HepG2 (cell line): ENCODE measurements around the gene EPB41. TPM values are rescaled to one million over a fixed set of nuclear protein-coding genes. Genes with fewer than 3 reads are reported as not detected.
A peak's percentile ranks its signal among the peaks of the same experiment; 100 is the strongest.

ENCODE experiments used
- ATAC-seq: fragments of 200-7000 bp; cut with Tn5 transposase; 3 replicates; pipeline ENCODE4 v1.9.1; 2020; ENCODE audit warnings: mild to moderate bottlenecking, moderate library complexity
- BruUV-seq: library from RNA; stranded (reverse); fragments of 400-500 nt; replicated peaks from 2 replicates; lab custom pipeline; 2021; lab: Mats Ljungman, UMichigan
- CTCF ChIA-PET: fragments of 300-600 bp; formaldehyde crosslinking; extraction: SDS; loops from one replicate; lab custom pipeline; 2021; ENCODE audit warnings: low total read pairs, inconsistent platforms, low intra/inter-chr PET ratio; lab: Yijun Ruan, JAX
- POLR2A ChIA-PET: fragments of 350-600 bp; sonication (Branson Sonifier 250); formaldehyde crosslinking; loops from one replicate; lab custom pipeline; 2020; ENCODE audit warnings: antibody characterized with exemption, inconsistent platforms; lab: Yijun Ruan, JAX
- DNase-seq: peaks from one replicate; pipeline ENCODE4 v3.0.0-alpha.2; 2015; ENCODE audit warnings: low spot score
- FAIRE-seq: peaks from 3 replicates; lab custom pipeline; 2011; peaks lifted over from hg19 to GRCh38; lab: Jason Lieb, UNC
- H2AFZ ChIP-seq: one replicate; pipeline ENCODE4 v1.6.1; 2011; ENCODE audit warnings: low read length, inconsistent platforms
- H3K27ac ChIP-seq: fragments of 300-600 bp; 3 replicates; pipeline ENCODE4 v1.8.0; 2011; ENCODE audit warnings: mixed run types, mild to moderate bottlenecking, mixed read lengths, low read length, inconsistent platforms; ENCODE audit not compliant: insufficient read depth; ENCODE audit errors: extremely low read length
- H3K27me3 ChIP-seq, 2 experiments: fragments of 200-600 bp in 1 of 2; 2 replicates in 1 of 2; 3 replicates in 1 of 2; pipeline versions ENCODE4 v1.6.0 to v1.8.0; 2011; ENCODE audit warnings: low read length in 2 of 2, mild to moderate bottlenecking in 2 of 2, moderate library complexity in 2 of 2, inconsistent platforms in 1 of 2; ENCODE audit not compliant: insufficient read depth in 2 of 2, control insufficient read depth in 1 of 2
- H3K36me3 ChIP-seq, 2 experiments: fragments of 200-600 bp in 1 of 2; replicated peaks in 1 of 2; 2 replicates in 1 of 2; 3 replicates in 1 of 2; pipeline versions ENCODE4 v1.5.1 to v1.8.0; 2011; ENCODE audit warnings: low read length in 2 of 2, inconsistent platforms in 1 of 2; ENCODE audit not compliant: insufficient read depth in 2 of 2, control insufficient read depth in 1 of 2
- H3K4me1 ChIP-seq: 2 replicates; pipeline ENCODE4 v1.5.1; 2012; ENCODE audit warnings: low read length, inconsistent platforms; ENCODE audit not compliant: insufficient read depth
- H3K4me2 ChIP-seq: 2 replicates; pipeline ENCODE4 v1.6.0; 2011; ENCODE audit warnings: low read depth, low read length, inconsistent platforms
- H3K4me3 ChIP-seq, 3 experiments: fragments of 200-600 bp in 1 of 3; sonication (generic), shearing (Covaris generic) in 1 of 3; replicated peaks in 1 of 3; 2 replicates each; pipeline ENCODE4 v1.5.1; 2011 to 2016; ENCODE audit warnings: low read length in 3 of 3, inconsistent platforms in 2 of 3, low read depth in 2 of 3, mild to moderate bottlenecking in 2 of 3, control low read depth in 1 of 3, mixed read lengths in 1 of 3; ENCODE audit not compliant: insufficient read depth in 1 of 3
- H3K79me2 ChIP-seq: one replicate; pipeline ENCODE4 v1.6.1; 2011; ENCODE audit warnings: low read length, inconsistent platforms; ENCODE audit not compliant: insufficient read depth
- H3K9ac ChIP-seq: 2 replicates; pipeline ENCODE4 v1.6.0; 2011; ENCODE audit warnings: mild to moderate bottlenecking, low read depth, low read length, inconsistent platforms; ENCODE audit not compliant: insufficient read depth
- H3K9me3 ChIP-seq: 2 replicates; pipeline ENCODE4 v1.5.1; 2012; ENCODE audit warnings: mild to moderate bottlenecking, low read length
- H4K20me1 ChIP-seq: 2 replicates; pipeline ENCODE4 v1.6.0; 2011; ENCODE audit warnings: inconsistent platforms, mild to moderate bottlenecking, low read length, moderate library complexity; ENCODE audit not compliant: insufficient read depth
- BRF2 ChIP-seq: sonication (generic); formaldehyde crosslinking; IDR thresholded peaks from 2 replicates; pipeline ENCODE4 v1.8.1; 2022; ENCODE audit warnings: mild to moderate bottlenecking, missing genetic modification reagents
- CREM ChIP-seq, 2 experiments: sonication (generic) in 1 of 2; formaldehyde crosslinking in 1 of 2; IDR thresholded peaks; 2 replicates each; pipeline versions ENCODE4 v1.4.0 to v1.6.1; 2016 to 2020; ENCODE audit warnings: antibody characterized with exemption in 1 of 2, mild to moderate bottlenecking in 1 of 2, missing genetic modification reagents in 1 of 2
- MAFF ChIP-seq: IDR thresholded peaks from 2 replicates; pipeline ENCODE4 v1.6.1; 2011; ENCODE audit warnings: low read depth, low read length, improper control_type of control experiment
- MAFK ChIP-seq, 2 experiments: IDR thresholded peaks in 1 of 2; conservative IDR thresholded peaks in 1 of 2; 2 replicates each; pipeline ENCODE4 v1.6.1; 2011; ENCODE audit warnings: improper control_type of control experiment in 2 of 2, low read length in 2 of 2
- MTA3 ChIP-seq: sonication (generic); formaldehyde crosslinking; IDR thresholded peaks from 2 replicates; pipeline ENCODE4 v1.4.0; 2020; ENCODE audit warnings: missing genetic modification reagents
- NFYB ChIP-seq: sonication (generic); formaldehyde crosslinking; IDR thresholded peaks from 2 replicates; pipeline ENCODE4 v1.4.0; 2020; ENCODE audit warnings: missing genetic modification reagents
- PAX8 ChIP-seq: sonication (generic); formaldehyde crosslinking; IDR thresholded peaks from 2 replicates; pipeline ENCODE4 v1.8.0; 2022; ENCODE audit warnings: mild to moderate bottlenecking, missing genetic modification reagents, borderline replicate concordance
- SMAD9 ChIP-seq: sonication (generic); formaldehyde crosslinking; IDR thresholded peaks from 2 replicates; pipeline ENCODE4 v1.5.1; 2020; ENCODE audit warnings: mild to moderate bottlenecking, missing genetic modification reagents
- ZBTB20 ChIP-seq: sonication (generic); formaldehyde crosslinking; IDR thresholded peaks from 2 replicates; pipeline ENCODE4 v1.8.1; 2023; ENCODE audit warnings: missing genetic modification reagents, low read depth, mild to moderate bottlenecking, borderline replicate concordance
- ZNF382 ChIP-seq: sonication (generic); formaldehyde crosslinking; IDR thresholded peaks from 2 replicates; pipeline ENCODE4 v1.5.0; 2020; ENCODE audit warnings: missing genetic modification reagents, mild to moderate bottlenecking, borderline replicate concordance
- ZNF644 ChIP-seq: IDR thresholded peaks from 2 replicates; pipeline ENCODE4 v1.6.1; 2016; ENCODE audit warnings: low read depth
- ZNF816 ChIP-seq: sonication (generic); formaldehyde crosslinking; IDR thresholded peaks from 2 replicates; pipeline ENCODE4 v1.8.0; 2022; ENCODE audit warnings: missing genetic modification reagents, mild to moderate bottlenecking, borderline replicate concordance
- WGBS: methylation state at CpG from one replicate; pipeline ENCODE4 v1.1.6; 2017; ENCODE audit warnings: low lambda C conversion rate; 5-methylcytosine and 5-hydroxymethylcytosine counted together
- in situ Hi-C: cut with HindIII; loops from 2 replicates; pipeline ENCODE4 v1.10.0; 2017; ENCODE audit warnings: low pct_unique_long_range_greater_than_20kb; ENCODE audit not compliant: extremely low pct_ligation_motif_present
- intact Hi-C: fragments of 100-400 bp; cut with micrococcal nuclease; formaldehyde crosslinking; loops from one replicate; pipeline ENCODE4 v1.10.0; 2022; ENCODE audit not compliant: unreplicated experiment
- polyA plus RNA-seq, 8 experiments: library from polyadenylated mRNA; depleted of rRNA in 3 of 8; stranded (reverse) in 7 of 8; unstranded in 1 of 8; fragments of >200 nt; fragmentation: Illumina TruSeq in 4 of 8; extraction: Trizol in 4 of 8; gene quantifications; 2 replicates each; pipeline versions ENCODE4 v1.2.1 to v1.2.3, GENCODE V29; 2011 to 2016; ENCODE audit warnings: low read depth in 4 of 8, missing spikeins in 1 of 8, mixed read lengths in 1 of 8; ENCODE audit not compliant: insufficient read depth in 1 of 8
- total RNA-seq, 5 experiments: library from RNA; depleted of rRNA; stranded (reverse); fragments of >200 nt; fragmentation: Illumina TruSeq; extraction: Trizol; gene quantifications; 2 replicates each; pipeline ENCODE4 v1.2.3, GENCODE V29; 2016; ENCODE audit warnings: low read depth in 1 of 5

Gene EPB41
- total and polyA plus RNA-seq, 2 of the 13 experiments (the other 11 are each of a cell fraction or from before 2014, with no cell fraction given): 34.5 to 46.7 TPM

- TF ChIP-seq SMAD9 (CRISPR knock-in tag): no peak
- no peak for TF ChIP-seq BRF2 (CRISPR knock-in tag)
- TF ChIP-seq MTA3 (CRISPR knock-in tag): no peak
- TF ChIP-seq ZNF382 (CRISPR knock-in tag): no peak
- no peak for TF ChIP-seq ZNF644 (CRISPR knock-in tag)
- TF ChIP-seq CREM (IDR thresholded peaks at IDR 0.05): no peak
- TF ChIP-seq CREM (CRISPR knock-in tag; IDR thresholded peaks at IDR 0.05): no peak
- TF ChIP-seq ZNF816 (CRISPR knock-in tag): no peak
- TF ChIP-seq PAX8 (CRISPR knock-in tag): no peak
- no peak for TF ChIP-seq NFYB (CRISPR knock-in tag)
These were observed 102.9 kb downstream of the EPB41 start (continued) for GRCh38 chr1:29017235-29017634.

GRCh38 chr1:29017975-29018712, 103.8 kb downstream of the EPB41 start:
- in situ Hi-C loops (no loop called here), intact Hi-C loops (no loop called here)
- no peak overlapping the region for H3K27ac ChIP-seq
- ATAC-seq (no peak), DNase-seq (no peak), FAIRE-seq (no peak)
- TF ChIP-seq MAFF (peak; percentile 31; the same call in 1 of the 2 replicates), ZBTB20 (CRISPR knock-in tag) (no peak), MAFK (conservative IDR thresholded peaks at IDR 0.05 in 1 of 2, IDR thresholded peaks at IDR 0.05 in 1 of 2; ENCODE audit: low read length in 2 of 2) (peak in 1 of 2 experiments; percentile 32; a peak in 2 of 4 replicates)
- POLR2A ChIA-PET: no interaction called here
- H3K79me2 ChIP-seq: no peaks in the 10 kb centered on the region
- no peak overlapping the region for H3K4me2 ChIP-seq
- no peak overlapping the region for H3K4me3 ChIP-seq
- no peaks in the 10 kb centered on the region for H4K20me1 ChIP-seq
- H2AFZ ChIP-seq: no peak overlapping the region
- no TSS peak for BruUV-seq
- H3K9me3 ChIP-seq: no peaks in the 10 kb centered on the region
- H3K9ac ChIP-seq: no peak overlapping the region
- WGBS: 86% methylated on average over 8 of the region's 8 CpGs
- no peaks in the 10 kb centered on the region for H3K4me1 ChIP-seq
- H3K36me3 ChIP-seq: peaks cover 3 to 23% of the 10 kb centered on the region in 2 experiments
- CTCF ChIA-PET: no interaction called here
- H3K27me3 ChIP-seq: no peaks in the 10 kb centered on the region
